ENCODE measurements around the gene MYOF.

MYOF gene

DNA sequence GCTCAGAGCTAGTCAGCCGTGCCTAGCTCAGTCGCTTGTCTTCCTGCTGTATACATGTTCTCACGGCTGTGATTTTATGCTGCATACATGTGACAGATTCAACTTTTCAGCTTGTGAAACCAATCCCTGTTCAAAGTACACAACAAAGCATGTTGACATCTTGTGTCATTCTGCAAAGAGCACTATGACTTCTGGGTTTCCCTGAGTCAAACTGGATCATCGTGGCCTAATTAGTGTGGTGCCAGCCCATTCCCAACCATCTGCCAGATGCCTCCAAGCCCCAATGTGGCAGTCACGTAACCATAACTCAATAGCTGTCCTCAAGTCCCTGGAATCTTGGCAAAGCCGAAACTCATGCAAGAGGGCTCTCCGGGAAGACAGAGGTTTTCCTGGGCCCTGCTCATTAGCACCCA, 144.8 kb downstream of the MYOF start:
- Histone ChIP-seq H4K20me1 (ENCODE audit: insufficient read depth) (no peaks in the 10 kb centered on the region), H3K9ac (no peak overlapping the region), H3K4me3 (IDR thresholded peaks at IDR 0.05; ENCODE audit: insufficient read depth, low read depth, low read length) (no peak overlapping the region), H3K27me3 (ENCODE audit: insufficient read depth, low read depth) (no peaks in the 10 kb centered on the region), H3K79me2 (ENCODE audit: insufficient read depth, low read depth) (no peaks in the 10 kb centered on the region), H3K36me3 (ENCODE audit: insufficient read depth) (no peaks in the 10 kb centered on the region), H3K4me1 (ENCODE audit: low read depth, poor library complexity, severe bottlenecking) (no peaks in the 10 kb centered on the region), H3K27ac (no peak overlapping the region), H3K4me2 (no peak overlapping the region), H2AFZ (ENCODE audit: low read depth) (no peak overlapping the region)
- TF ChIP-seq, protein P1, sequence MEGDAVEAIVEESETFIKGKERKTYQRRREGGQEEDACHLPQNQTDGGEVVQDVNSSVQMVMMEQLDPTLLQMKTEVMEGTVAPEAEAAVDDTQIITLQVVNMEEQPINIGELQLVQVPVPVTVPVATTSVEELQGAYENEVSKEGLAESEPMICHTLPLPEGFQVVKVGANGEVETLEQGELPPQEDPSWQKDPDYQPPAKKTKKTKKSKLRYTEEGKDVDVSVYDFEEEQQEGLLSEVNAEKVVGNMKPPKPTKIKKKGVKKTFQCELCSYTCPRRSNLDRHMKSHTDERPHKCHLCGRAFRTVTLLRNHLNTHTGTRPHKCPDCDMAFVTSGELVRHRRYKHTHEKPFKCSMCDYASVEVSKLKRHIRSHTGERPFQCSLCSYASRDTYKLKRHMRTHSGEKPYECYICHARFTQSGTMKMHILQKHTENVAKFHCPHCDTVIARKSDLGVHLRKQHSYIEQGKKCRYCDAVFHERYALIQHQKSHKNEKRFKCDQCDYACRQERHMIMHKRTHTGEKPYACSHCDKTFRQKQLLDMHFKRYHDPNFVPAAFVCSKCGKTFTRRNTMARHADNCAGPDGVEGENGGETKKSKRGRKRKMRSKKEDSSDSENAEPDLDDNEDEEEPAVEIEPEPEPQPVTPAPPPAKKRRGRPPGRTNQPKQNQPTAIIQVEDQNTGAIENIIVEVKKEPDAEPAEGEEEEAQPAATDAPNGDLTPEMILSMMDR (conservative IDR thresholded peaks at IDR 0.05; ENCODE audit: low read depth, low read length), result no peak

DNA sequence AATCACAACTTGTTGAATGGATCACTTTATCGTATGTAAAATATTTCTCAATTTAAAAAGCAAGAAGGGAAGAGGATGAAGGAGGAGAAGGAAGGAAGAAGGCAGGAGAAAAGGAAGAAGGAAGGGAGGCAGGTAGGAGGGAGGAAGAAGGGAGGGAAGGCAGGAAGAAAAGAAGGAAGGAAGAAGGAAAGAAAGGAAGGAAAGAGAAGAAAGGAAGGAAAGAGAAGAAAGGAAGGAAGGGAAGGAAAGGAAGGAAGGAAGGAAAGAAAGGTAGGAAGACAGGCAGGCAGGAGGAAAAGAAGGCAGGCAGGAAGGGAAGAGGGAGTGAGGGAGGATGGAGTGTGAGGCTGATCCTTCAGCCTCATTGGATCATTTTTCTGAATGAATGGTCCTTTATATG, 145.5 kb downstream of the MYOF start:
- H3K9ac ChIP-seq, result no peak overlapping the region
- H3K27me3 ChIP-seq (ENCODE audit: insufficient read depth, low read depth), result no peaks in the 10 kb centered on the region
- H4K20me1 ChIP-seq (ENCODE audit: insufficient read depth), result no peaks in the 10 kb centered on the region
- no peak overlapping the region for H3K4me2 ChIP-seq
- H3K4me1 ChIP-seq (ENCODE audit: low read depth, poor library complexity, severe bottlenecking), result no peaks in the 10 kb centered on the region
- no peaks in the 10 kb centered on the region for H3K79me2 ChIP-seq (ENCODE audit: insufficient read depth, low read depth)
- TF ChIP-seq, protein P1 (conservative IDR thresholded peaks at IDR 0.05; ENCODE audit: low read depth, low read length), result no peak
- H3K4me3 ChIP-seq (IDR thresholded peaks at IDR 0.05; ENCODE audit: insufficient read depth, low read depth, low read length), result no peak overlapping the region
- no peak overlapping the region for H3K27ac ChIP-seq
- no peak overlapping the region for H2AFZ ChIP-seq (ENCODE audit: low read depth)
- H3K36me3 ChIP-seq (ENCODE audit: insufficient read depth), result no peaks in the 10 kb centered on the region

DNA sequence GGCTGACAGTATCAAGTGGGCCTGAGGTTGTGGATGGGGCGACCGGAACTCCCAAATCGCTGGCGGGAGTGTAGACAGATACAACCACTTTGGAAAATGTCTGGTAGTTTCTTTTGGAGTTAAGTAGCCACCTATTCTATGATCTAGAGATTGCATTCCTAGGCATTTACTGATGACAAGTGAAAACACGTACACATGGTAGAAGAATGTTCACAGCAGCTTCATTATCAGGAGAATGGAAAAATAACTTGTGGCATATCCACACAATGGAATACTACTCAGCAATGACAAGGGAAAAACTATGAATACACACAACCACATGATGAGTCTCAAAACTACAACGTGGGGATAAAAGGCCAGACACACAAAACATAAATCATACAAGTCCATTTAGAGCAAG, 146.0 kb downstream of the MYOF start:
- Histone ChIP-seq H3K4me1 (ENCODE audit: low read depth, poor library complexity, severe bottlenecking) (no peaks in the 10 kb centered on the region), H3K27ac (no peak overlapping the region), H4K20me1 (ENCODE audit: insufficient read depth) (no peaks in the 10 kb centered on the region), H2AFZ (ENCODE audit: low read depth) (no peak overlapping the region), H3K9ac (no peak overlapping the region), H3K27me3 (ENCODE audit: insufficient read depth, low read depth) (no peaks in the 10 kb centered on the region), H3K4me2 (no peak overlapping the region), H3K36me3 (ENCODE audit: insufficient read depth) (no peaks in the 10 kb centered on the region), H3K4me3 (IDR thresholded peaks at IDR 0.05; ENCODE audit: insufficient read depth, low read depth, low read length) (no peak overlapping the region), H3K79me2 (ENCODE audit: insufficient read depth, low read depth) (no peaks in the 10 kb centered on the region)
- TF ChIP-seq, protein P1 (conservative IDR thresholded peaks at IDR 0.05; ENCODE audit: low read depth, low read length), result no peak

DNA sequence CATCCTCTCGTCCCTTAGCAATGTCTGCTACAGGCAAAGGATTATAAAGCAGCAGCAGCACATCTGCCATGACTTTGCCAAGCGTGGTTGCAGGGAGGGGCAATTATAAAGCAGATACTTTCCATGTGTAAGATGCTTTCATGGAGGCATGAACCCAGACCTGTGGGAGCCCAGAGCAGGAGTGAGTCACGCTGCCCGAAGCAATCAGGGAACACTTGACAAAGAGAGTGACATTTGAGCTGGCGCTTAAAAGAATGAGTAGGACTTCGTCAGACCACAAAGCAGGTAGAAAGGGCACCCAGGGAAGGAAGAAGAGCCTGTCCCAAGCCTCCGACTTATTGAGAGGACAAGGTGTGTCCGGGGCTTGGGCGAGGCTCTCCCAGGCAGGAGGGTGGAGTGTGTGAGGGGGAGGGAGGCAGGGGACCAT, 147.2 kb downstream of the MYOF start:
- Histone ChIP-seq H3K9ac (no peak overlapping the region), H3K27ac (no peak overlapping the region), H4K20me1 (ENCODE audit: insufficient read depth) (no peaks in the 10 kb centered on the region), H3K36me3 (ENCODE audit: insufficient read depth) (no peaks in the 10 kb centered on the region), H3K79me2 (ENCODE audit: insufficient read depth, low read depth) (no peaks in the 10 kb centered on the region), H3K27me3 (ENCODE audit: insufficient read depth, low read depth) (no peaks in the 10 kb centered on the region), H3K4me3 (IDR thresholded peaks at IDR 0.05; ENCODE audit: insufficient read depth, low read depth, low read length) (no peak overlapping the region), H2AFZ (ENCODE audit: low read depth) (no peak overlapping the region), H3K4me1 (ENCODE audit: low read depth, poor library complexity, severe bottlenecking) (no peaks in the 10 kb centered on the region), H3K4me2 (no peak overlapping the region)
- TF ChIP-seq, protein P1 (conservative IDR thresholded peaks at IDR 0.05; ENCODE audit: low read depth, low read length), result no peak
